Lower leg skin (tissue), 4 donors: Measurements from ENCODE around the gene KITLG. TPM values are rescaled to one million over a fixed set of nuclear protein-coding genes. Genes with fewer than 3 reads are reported as not detected.

Experiments
- DNase-seq, 2 donors: peaks; one replicate each; pipeline ENCODE4 v3.0.0-alpha.2; 2019; ENCODE audit warnings: low spot score in 2 of 2
- H3K4me3 ChIP-seq: fragments of 200-600 bp; sonication (generic); 2 replicates; pipeline ENCODE4 v1.5.1; 2017; ENCODE audit warnings: mild to moderate bottlenecking, low read depth; ENCODE audit not compliant: poor library complexity, severe bottlenecking
- CTCF ChIP-seq, 3 donors: fragments of 450-650 bp; IDR thresholded peaks; one replicate each; pipeline ENCODE4 v1.5.1; 2016; ENCODE audit warnings: antibody characterized with exemption in 3 of 3, mild to moderate bottlenecking in 3 of 3, moderate library complexity in 2 of 3
- POLR2A ChIP-seq, 2 donors: fragments of 450-650 bp; IDR thresholded peaks; one replicate each; pipeline ENCODE4 v1.6.1; 2016 to 2017; ENCODE audit warnings: antibody characterized with exemption in 2 of 2, mild to moderate bottlenecking in 1 of 2, moderate library complexity in 1 of 2
- WGBS, 2 donors: methylation state at CpG; one replicate each; pipeline ENCODE4 v1.1.5; 2018; 5-methylcytosine and 5-hydroxymethylcytosine counted together
- intact Hi-C: fragments of 100-400 bp; cut with DNase I; formaldehyde crosslinking; loops from one replicate; pipeline ENCODE4 v1.15.0; 2023; ENCODE audit warnings: low total_unique reads
- total RNA-seq, 4 donors: library from RNA; depleted of rRNA; stranded (reverse); fragments of >200 nt; gene quantifications; one replicate each; pipeline ENCODE4 v1.1.0, GENCODE V29; 2016

Gene KITLG
- total RNA-seq, 4 donors from 2014 or later: 5.5 to 12.0 (median 7.6) TPM

- intact Hi-C loops: no loop called here
- H3K4me3 ChIP-seq: peak overlapping the region; percentile 71
- 2 to 3% methylated on average over 8 of the region's 8 CpGs for WGBS, 2 donors
- TF ChIP-seq CTCF (IDR thresholded peaks at IDR 0.05) (no peak), POLR2A (IDR thresholded peaks at IDR 0.05) (no peak)
- DNase-seq: peak in 1 of 2 donors; percentile 83
These were observed 1.1 kb downstream of the KITLG start for GRCh38 chr12:88579161-88579517.

- no peak for TF ChIP-seq POLR2A (IDR thresholded peaks at IDR 0.05)
- TF ChIP-seq CTCF (IDR thresholded peaks at IDR 0.05): no peak
These were observed 1.8 kb downstream of the KITLG start for GRCh38 chr12:88578276-88579160.

GRCh38 chr12:88577537-88577936 is 2.7 kb downstream of the KITLG start:
- no peak overlapping the region for H3K4me3 ChIP-seq
- DNase-seq: no peak
- intact Hi-C loops: no loop called here
- WGBS, 2 donors: 12 to 15% methylated on average over 1 of the region's 1 CpG
- no peak for TF ChIP-seq CTCF (IDR thresholded peaks at IDR 0.05)
- no peak for TF ChIP-seq POLR2A (IDR thresholded peaks at IDR 0.05)

More at GRCh38 chr12:88578276-88579160, 1.8 kb downstream of the KITLG start:
- intact Hi-C loops: no loop called here
- DNase-seq: no peak
- WGBS, 2 donors: 15 to 25% methylated on average over 12 of the region's 12 CpGs
- peak overlapping the region; percentile 71 for H3K4me3 ChIP-seq

- intact Hi-C loops: no loop called here
- DNase-seq: no peak
- TF ChIP-seq CTCF (IDR thresholded peaks at IDR 0.05) (no peak), POLR2A (IDR thresholded peaks at IDR 0.05) (no peak)
- 55 to 57% methylated on average over 1 of the region's 1 CpG for WGBS, 2 donors
- no peak overlapping the region for H3K4me3 ChIP-seq
These were observed 3.4 kb downstream of the KITLG start for GRCh38 chr12:88576866-88577265.

GRCh38 chr12:88575361-88575970 is 4.8 kb downstream of the KITLG start:
- TF ChIP-seq CTCF (IDR thresholded peaks at IDR 0.05) (no peak), POLR2A (IDR thresholded peaks at IDR 0.05) (no peak)
- WGBS, 2 donors: 16 to 19% methylated on average over 2 of the region's 2 CpGs
- H3K4me3 ChIP-seq: no peak overlapping the region
- DNase-seq: no peak
- intact Hi-C loops: no loop called here
